VCaP (cell line): ENCODE results near the gene ZFC3H1.
"Not testable (repeated sequence)": the region's sequence is repeated elsewhere in the genome, so short reads cannot be mapped to it uniquely, and the experiment has no call there.

ENCODE experiments used
- H3K27ac ChIP-seq: fragments of 450-650 bp; 2 replicates; pipeline ENCODE4 v1.5.1; 2017
- TF ChIP-seq, protein P1 (sequence below): fragments of 450-650 bp; conservative IDR thresholded peaks from 2 replicates; pipeline ENCODE4 v1.5.1; 2017; ENCODE audit warnings: mild to moderate bottlenecking, moderate library complexity

ZFC3H1 gene

DNA sequence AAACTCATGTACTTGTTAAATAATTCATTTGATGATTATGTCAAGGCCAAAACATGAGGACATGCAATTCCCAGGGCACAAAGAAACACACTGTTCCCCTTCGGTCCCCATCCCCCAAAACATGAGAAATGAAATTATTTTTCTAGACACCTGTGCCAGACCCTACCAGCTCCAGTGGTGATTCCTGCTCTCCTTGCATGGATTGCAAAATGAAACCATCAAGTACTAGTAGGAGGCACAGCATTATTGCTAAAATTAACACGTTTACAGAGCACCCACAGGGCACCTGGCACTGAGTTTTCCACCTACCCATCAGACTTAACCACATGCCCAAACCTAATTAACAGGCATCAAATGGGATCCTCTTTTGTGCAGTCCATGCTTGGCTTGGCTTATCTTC is 76.6 kb downstream of the ZFC3H1 start:
- H3K27ac ChIP-seq = no peak overlapping the region
- TF ChIP-seq, protein P1, sequence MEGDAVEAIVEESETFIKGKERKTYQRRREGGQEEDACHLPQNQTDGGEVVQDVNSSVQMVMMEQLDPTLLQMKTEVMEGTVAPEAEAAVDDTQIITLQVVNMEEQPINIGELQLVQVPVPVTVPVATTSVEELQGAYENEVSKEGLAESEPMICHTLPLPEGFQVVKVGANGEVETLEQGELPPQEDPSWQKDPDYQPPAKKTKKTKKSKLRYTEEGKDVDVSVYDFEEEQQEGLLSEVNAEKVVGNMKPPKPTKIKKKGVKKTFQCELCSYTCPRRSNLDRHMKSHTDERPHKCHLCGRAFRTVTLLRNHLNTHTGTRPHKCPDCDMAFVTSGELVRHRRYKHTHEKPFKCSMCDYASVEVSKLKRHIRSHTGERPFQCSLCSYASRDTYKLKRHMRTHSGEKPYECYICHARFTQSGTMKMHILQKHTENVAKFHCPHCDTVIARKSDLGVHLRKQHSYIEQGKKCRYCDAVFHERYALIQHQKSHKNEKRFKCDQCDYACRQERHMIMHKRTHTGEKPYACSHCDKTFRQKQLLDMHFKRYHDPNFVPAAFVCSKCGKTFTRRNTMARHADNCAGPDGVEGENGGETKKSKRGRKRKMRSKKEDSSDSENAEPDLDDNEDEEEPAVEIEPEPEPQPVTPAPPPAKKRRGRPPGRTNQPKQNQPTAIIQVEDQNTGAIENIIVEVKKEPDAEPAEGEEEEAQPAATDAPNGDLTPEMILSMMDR = no peak

DNA sequence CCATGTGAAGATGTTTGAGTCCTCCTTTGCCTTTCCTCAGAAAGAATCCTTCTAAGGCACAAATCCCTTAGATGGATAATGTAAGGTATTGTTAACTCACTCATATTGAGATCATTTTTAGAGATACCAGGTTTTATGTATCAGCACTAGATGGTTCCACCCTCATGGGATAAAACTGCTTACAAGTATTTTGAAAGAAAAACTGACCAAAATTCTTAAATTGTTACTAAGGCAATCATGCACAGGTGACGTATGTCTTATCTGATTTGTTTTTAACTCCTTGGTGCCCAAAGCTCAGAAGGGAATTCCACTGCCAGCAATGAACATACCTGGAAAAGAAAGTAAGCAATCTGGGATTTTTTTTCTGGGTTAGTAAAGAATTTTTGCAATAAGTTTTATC is 78.4 kb downstream of the ZFC3H1 start:
- TF ChIP-seq, protein P1 = no peak
- no peak overlapping the region for H3K27ac ChIP-seq

DNA sequence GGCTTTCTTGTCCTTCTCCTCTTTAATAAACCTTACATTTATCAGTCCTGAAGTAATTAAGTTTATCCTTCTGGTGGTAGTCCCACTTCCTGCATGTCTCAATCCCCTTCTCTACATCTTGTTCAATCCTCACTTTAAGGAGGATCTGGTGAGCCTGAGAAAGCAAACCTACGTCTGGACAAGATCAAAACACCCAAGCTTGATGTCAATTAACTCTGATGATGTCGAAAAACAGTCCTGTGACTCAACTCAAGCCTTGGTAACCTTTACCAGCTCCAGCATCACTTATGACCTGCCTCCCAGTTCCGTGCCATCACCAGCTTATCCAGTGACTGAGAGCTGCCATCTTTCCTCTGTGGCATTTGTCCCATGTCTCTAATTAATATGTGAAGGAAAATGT is 79.3 kb downstream of the ZFC3H1 start:
- TF ChIP-seq, protein P1 = no peak
- no peak overlapping the region for H3K27ac ChIP-seq

DNA sequence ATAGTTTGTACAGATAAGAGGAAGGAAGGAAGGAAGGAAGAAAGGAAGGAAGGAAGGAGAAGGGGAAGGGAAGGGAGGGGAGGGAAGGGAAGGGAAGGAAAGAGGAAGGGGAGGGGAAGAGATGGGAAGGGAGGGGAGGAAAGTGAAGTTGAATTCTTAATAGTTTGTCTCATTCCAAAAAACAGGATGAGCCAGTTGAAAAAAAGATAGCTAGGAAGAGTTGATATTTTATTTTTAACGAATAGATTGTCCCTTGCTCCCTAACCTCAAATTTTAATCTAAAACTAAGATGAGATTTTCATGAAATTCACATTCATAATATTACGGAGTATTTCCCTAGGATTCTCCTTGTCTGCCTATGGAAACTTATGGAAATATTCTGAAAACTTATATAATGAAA is 80.7 kb downstream of the ZFC3H1 start:
- no peak overlapping the region for H3K27ac ChIP-seq
- TF ChIP-seq, protein P1 = no peak

DNA sequence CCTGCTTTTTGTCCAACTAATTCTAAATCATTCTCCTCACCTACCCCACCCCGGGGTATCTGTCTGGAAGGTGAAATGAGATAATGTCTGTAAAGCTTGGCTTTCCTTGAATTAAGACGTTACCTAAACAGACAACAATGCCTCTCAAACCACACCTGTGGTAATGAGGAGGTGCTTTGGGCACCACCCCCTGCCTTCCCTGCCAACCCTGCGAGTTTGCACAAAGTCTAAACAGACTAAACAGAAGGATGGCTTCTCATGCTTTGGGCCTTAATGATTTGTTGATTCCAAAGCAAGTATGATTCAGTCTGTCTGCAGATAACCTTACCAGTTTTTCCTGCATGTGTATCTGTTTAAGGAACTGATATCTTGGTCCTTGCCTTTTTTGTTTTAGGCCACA is 82.4 kb downstream of the ZFC3H1 start:
- no peak overlapping the region for H3K27ac ChIP-seq
- TF ChIP-seq, protein P1 = no peak

DNA sequence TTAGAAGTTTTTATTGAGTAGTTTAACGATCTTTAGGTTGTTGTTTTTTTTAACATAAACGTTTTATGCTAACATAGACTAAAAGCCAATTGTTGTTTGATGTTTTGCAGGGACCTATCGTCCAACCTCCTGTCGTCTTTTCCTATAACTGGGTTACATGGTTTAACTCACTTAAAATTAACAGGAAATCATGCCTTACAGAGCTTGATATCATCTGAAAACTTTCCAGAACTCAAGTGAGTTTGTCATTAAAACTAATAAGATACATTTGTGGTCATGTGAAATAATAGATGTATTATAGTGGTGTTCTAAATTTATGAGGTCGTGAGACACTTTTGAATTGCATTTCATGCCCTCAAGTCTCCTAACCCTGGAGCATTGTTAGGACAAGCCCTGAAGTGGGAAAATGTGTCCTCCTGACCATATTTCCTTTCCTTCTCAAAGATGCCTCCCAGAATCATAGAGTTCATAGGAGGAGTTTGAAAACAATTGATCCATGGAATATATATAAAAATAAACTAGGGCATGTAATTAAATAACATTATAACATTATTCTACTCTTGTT is 84.9 kb downstream of the ZFC3H1 start:
- no peak overlapping the region for H3K27ac ChIP-seq
- TF ChIP-seq, protein P1 = no peak

DNA sequence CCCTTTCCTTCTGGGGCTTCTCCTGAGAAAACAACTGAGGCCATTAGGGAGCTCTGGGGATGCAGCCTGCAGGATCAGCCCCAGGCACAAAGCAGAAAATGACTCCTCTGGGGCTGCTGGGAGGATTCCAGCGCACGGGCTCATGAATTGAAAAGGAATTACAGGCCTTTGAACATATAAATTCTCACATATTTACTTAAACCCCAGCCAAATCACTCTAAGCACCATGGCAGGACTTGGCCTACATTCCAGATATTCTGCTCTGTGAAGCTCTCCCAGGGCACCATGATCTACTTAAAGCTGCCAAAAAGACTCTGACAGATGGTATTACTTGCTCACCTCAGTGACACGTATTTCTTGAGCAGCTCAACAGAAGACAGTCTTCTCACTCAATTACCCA is 87.2 kb downstream of the ZFC3H1 start:
- H3K27ac ChIP-seq = peak overlapping the region; percentile 56
- TF ChIP-seq, protein P1 = no peak

DNA sequence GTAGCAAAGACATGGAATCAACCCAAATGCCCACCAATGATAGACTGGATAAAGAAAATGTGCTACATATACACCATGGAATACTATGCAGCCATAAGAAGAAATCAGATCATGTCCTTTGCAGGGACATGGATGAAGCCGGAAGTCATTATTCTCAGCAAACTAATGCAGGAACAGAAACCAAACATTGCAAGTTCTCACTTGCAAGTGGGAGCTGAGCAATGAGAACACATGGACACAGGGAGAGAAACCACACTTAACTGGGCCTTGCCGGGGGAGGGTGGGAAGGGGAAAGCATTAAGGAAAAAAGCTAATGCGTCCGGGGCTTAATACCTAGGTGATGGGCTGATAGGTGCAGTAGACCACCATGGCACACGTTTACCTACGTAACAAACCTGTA is 93.8 kb downstream of the ZFC3H1 start:
- not testable (repeated sequence) for H3K27ac ChIP-seq
